GM21529 (cell line): ENCODE results near the gene USP37.
A peak's percentile ranks its signal among the peaks of the same experiment; 100 is the strongest.

Source experiments
- ATAC-seq: cut with Tn5 transposase; IDR thresholded peaks from one replicate; pipeline ENCODE4 v1.9.1; 2021; ENCODE audit not compliant: unreplicated experiment

Gene USP37

DNA sequence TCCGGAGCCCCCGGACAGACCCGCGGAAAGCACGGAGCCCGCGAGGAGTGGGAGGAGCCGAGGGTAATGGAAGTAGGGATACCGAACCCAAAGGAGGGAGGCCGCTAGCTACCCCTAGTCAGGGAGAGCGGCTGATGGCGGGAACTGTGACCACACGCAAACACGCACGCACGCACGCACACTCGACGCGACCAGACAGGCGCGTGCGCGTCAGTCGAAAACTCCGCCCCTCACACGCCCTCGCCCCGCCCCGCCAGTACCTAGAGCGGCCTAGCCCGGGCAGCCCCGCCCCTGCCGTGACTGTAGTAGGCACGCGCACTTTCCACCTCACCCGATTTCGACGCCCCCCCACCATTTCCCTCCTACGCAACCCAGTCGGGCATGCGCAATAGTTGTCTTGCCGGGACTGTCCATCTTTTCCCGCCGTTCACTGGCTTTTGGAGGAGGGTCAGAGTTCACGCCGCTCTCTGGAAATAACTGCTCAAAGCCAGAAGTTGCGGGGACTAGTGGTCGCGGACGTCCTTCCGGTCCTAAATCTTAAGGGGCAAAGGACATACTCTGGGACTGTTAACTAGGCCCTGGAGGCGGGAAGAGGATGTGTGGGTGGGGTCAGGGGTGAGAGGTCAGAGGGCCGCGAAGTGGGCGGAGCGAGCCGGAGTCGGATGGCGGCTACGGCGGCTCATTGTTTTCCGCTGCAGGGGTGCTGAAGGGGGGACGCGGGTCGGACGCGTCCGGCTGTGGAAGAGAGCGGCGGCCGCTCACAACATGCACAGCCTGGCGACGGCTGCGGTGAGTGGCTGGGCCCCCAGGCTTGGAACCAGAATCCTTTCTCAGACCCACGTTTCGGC is at the start of gene USP37, which contains the start of gene CNOT9:
Gene USP37 (minus strand): TSS at position 162 of the 848 bp plus-strand sequence. CDS start 9,698 bp downstream, outside the sequence.
Gene CNOT9 (plus strand): TSS at position 650 of the 848 bp plus-strand sequence. CDS start 116 bp downstream, at position 766.
- ATAC-seq: peak; percentile 74

- ATAC-seq: no peak
These were observed 47.7 kb upstream of the USP37 start for GRCh38 chr2:218615868-218616315.

- ATAC-seq: no peak
These were observed 39.4 kb upstream of the USP37 start, which contains the start of gene PLCD4 for GRCh38 chr2:218607436-218608115. PLCD4 (plus strand) TSS chr2:218607899; CDS start chr2:218615740, 7,841 bp downstream.

DNA sequence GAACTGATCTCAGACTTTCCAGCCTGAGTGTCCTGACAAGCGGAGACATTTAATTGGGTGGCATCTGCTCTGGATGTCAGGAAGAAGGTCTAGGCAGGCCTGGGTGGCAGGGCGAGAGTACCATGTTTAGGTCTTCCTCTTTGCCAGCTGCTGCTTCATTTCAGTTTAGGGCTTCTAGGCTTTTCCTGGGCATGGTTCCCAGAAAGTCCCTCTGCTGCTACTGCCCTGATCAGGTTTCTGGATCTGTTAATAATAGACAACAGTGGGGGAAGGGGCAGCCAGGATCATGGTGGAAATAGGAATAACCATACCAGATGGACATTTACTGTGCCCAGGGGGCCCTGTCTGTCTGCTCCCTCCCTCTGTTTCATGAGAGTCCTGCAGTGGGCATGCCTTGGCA is 37.3 kb upstream of the USP37 start:
- ATAC-seq: no peak

- ATAC-seq: no peak
These were observed 17.4 kb upstream of the USP37 start for GRCh38 chr2:218585541-218585940.

DNA sequence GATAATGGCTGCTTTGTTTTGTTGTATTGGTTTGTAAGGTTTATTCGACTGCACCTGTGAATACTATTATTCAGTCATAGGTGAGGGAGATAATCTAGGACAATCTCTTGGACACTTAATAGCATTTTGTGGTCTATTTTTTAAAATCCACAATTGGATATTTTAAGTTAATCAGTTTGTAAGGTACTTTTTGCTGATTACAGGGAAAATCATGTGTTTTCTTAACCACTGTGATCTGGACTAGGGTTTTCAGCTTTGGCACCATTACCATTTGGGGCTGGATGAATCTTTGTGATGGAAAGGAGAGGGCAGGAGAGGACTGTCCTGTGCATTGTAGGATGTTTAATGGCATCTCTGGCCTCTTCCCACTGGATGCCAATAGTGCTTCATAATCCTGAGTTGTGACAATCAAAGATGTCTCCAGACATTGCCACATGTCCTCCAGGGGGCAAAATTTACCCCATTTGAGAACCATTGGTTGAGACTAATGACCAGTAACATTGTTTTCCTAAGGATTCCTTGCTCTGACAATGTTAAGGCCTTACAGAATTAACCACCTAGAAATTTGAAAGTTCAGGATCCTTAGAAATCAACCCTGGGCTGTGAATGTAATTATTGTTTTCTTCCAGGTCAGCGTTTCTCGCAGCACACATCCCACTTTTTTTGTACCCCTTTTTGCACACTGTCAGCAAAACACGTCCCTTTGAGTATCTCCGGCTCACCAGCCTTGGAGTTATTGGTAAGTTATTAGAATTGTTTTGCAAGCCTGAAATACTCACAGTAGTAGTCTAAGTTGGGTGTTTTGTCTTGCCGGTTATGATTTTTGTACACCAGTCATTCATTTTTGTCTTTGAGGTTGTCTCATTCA is 16.1 kb upstream of the USP37 start:
- no peak for ATAC-seq

GRCh38 chr2:218582076-218582475 is 13.9 kb upstream of the USP37 start:
- ATAC-seq: peak; percentile 53

- ATAC-seq: no peak
These were observed 10.2 kb upstream of the USP37 start for GRCh38 chr2:218578272-218578877.

- ATAC-seq: no peak
These were observed 9.5 kb upstream of the USP37 start for GRCh38 chr2:218577482-218578220.

- no peak for ATAC-seq
These were observed 8.7 kb upstream of the USP37 start for GRCh38 chr2:218576854-218577253.

GRCh38 chr2:218570850-218571249 is 2.7 kb upstream of the USP37 start:
- no peak for ATAC-seq

GRCh38 chr2:218569661-218570500 is 1.7 kb upstream of the USP37 start:
- no peak for ATAC-seq

DNA sequence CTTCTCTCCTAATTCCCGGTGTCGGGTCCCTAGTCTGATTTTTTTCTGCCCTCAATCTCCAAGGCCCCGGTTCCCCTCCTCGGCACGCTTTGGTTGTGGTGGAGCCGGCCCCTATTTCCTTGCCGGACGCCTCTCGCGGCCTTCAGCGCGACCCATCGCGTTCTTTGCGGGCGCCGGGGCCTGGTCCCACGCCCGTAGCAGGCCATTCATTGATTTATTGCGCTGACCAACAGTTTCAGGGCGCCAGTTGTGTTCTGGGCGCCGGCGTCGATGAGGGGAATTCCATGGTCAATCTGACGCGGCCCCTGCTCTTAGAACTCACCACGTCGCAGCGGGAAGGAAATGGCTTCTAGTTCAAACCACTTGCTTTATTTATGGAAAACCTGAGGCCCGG is 884 bp upstream of the USP37 start:
- ATAC-seq: peak; percentile 23

DNA sequence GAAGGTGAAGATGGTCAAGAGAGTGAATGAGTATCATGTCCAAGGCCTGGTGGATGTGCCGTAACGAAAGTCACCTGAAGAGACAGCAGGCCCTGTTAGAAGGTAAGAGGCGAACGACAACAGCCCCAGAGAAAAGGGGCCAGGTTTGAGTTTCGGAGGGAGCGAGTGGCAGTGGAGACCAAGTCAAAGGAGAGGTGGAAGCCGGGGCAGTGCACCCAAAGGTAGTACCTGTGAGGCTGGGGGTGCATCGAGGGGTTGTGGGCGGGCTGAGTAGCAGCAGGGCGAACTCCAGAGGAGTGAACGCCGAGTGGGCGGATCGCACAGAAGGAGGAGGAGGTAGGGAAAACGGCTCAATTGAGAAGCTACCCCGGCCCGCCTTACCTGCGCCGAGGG is 358 bp downstream of the USP37 start:
- peak; percentile 41 for ATAC-seq

- ATAC-seq: no peak
These were observed 1.9 kb downstream of the USP37 start for GRCh38 chr2:218566296-218566695.

DNA sequence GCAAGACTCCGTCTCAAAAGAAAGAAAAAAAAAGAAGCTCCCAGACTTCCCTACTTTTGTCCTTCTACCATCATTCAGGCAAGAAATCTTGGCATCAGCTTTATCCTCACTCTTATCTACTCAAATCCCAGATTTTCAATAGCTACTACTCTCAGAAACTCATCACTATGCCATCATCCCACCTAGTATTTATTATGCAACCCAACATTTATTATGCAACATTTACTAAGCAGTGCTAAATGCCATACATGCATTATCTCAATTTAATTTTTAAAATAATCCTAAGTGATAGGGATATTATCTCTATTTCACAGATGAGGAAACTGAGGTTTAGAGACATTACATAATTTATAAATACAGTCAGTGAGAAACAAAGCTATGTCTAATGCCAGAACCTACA is 4.1 kb downstream of the USP37 start:
- ATAC-seq: no peak

- ATAC-seq: no peak
These were observed 9.2 kb downstream of the USP37 start for GRCh38 chr2:218558986-218559385.

DNA sequence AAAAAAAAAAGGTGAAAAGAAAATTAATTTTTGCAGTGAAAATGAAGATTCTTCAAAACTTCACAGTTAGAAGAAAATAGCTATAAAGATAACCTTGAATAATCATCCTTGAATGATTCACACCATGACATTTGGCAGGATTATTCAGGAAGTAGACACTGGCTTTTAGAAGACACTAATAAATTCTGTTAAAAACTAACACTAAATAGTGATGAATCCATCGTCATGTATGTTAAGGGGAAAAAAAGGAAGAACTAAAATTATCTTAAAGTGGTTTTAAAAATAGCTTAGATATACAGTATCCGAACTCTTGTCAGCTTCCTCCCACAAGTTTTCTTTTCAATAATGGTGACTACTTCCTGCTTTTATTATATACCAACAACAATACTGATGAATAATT is 10.2 kb downstream of the USP37 start:
- no peak for ATAC-seq

GRCh38 chr2:218555527-218555926 is 12.6 kb downstream of the USP37 start:
- ATAC-seq: no peak
